Measurements from ENCODE around the gene PYGO2.

PYGO2 gene

GRCh38 chr1:155003766-155004351, 42.3 kb upstream of the PYGO2 start:
- DNase-seq (ENCODE audit: low read depth) = no peak
- TF ChIP-seq CTCF (IDR thresholded peaks at IDR 0.05; ENCODE audit: low read depth, low read length, missing control alignments) = no peak
- H3K4me3 ChIP-seq (ENCODE audit: low read depth, low read length) = peak overlapping the region; percentile 91

GRCh38 chr1:155003227-155003765, 41.7 kb upstream of the PYGO2 start:
- no peak for TF ChIP-seq CTCF (IDR thresholded peaks at IDR 0.05; ENCODE audit: low read depth, low read length, missing control alignments)
- no peak for DNase-seq (ENCODE audit: low read depth)

GRCh38 chr1:155002464-155003226, 41.1 kb upstream of the PYGO2 start, which contains the start of gene ZBTB7B:
ZBTB7B (plus strand) TSS chr1:155002802; CDS start chr1:155014661, 11,859 bp downstream.
- peak within 1 kb of the TSS; percentile 91 for H3K4me3 ChIP-seq (ENCODE audit: low read depth, low read length)
- DNase-seq (ENCODE audit: low read depth) = no peak
- TF ChIP-seq CTCF (IDR thresholded peaks at IDR 0.05; ENCODE audit: low read depth, low read length, missing control alignments) = no peak

More at GRCh38 chr1:155003227-155003765, 41.7 kb upstream of the PYGO2 start:
- peak overlapping the region; percentile 91 for H3K4me3 ChIP-seq (ENCODE audit: low read depth, low read length)

GRCh38 chr1:155001675-155002463, 40.3 kb upstream of the PYGO2 start:
- H3K4me3 ChIP-seq (ENCODE audit: low read depth, low read length) = peak overlapping the region; percentile 73
- DNase-seq (ENCODE audit: low read depth) = peak; percentile 96
- TF ChIP-seq CTCF (IDR thresholded peaks at IDR 0.05; ENCODE audit: low read depth, low read length, missing control alignments) = peak; percentile 29

GRCh38 chr1:155001425-155001674, 39.8 kb upstream of the PYGO2 start:
- peak overlapping the region; percentile 73 for H3K4me3 ChIP-seq (ENCODE audit: low read depth, low read length)
- TF ChIP-seq CTCF (IDR thresholded peaks at IDR 0.05; ENCODE audit: low read depth, low read length, missing control alignments) = no peak
- DNase-seq (ENCODE audit: low read depth) = no peak

- DNase-seq (ENCODE audit: low read depth) = no peak
- TF ChIP-seq CTCF (IDR thresholded peaks at IDR 0.05; ENCODE audit: low read depth, low read length, missing control alignments) = peak; percentile 7
- H3K4me3 ChIP-seq (ENCODE audit: low read depth, low read length) = peak overlapping the region; percentile 73
Measured at GRCh38 chr1:155000726-155001424, 39.3 kb upstream of the PYGO2 start.

Measured in GM12864 (cell line).